GM21367 (cell line): ENCODE data around the gene ZC2HC1B.
"Not testable (repeated sequence)": the region's sequence is repeated elsewhere in the genome, so short reads cannot be mapped to it uniquely, and the experiment has no call there.

Source experiments
- ATAC-seq: cut with Tn5 transposase; IDR thresholded peaks from one replicate; pipeline ENCODE4 v1.9.1; 2021; ENCODE audit not compliant: unreplicated experiment

Gene ZC2HC1B, protein sequence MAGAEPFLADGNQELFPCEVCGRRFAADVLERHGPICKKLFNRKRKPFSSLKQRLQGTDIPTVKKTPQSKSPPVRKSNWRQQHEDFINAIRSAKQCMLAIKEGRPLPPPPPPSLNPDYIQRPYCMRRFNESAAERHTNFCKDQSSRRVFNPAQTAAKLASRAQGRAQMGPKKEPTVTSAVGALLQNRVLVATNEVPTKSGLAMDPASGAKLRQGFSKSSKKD

DNA sequence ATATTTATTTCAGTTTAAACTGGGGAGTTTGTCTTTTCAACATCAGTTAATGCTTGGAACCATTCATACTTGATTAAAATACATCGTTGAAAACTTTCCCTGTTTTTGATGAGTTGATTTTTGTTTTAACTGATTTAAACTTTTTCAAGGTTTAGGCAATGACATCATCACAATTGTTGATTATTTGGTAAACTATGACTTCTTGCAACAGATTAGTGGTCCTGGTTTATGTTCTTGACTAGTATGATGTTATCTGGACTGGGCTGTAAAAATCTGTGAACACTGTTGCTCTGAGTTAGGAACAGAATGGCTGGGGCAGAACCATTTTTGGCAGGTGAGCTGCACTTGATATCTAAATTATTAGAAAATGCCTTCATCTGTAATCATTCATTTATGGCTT lies at the start of gene ZC2HC1B:
ZC2HC1B (plus strand) TSS at position 241 of the 400 bp plus-strand sequence; CDS start at position 307, 66 bp downstream.
- ATAC-seq: no peak

DNA sequence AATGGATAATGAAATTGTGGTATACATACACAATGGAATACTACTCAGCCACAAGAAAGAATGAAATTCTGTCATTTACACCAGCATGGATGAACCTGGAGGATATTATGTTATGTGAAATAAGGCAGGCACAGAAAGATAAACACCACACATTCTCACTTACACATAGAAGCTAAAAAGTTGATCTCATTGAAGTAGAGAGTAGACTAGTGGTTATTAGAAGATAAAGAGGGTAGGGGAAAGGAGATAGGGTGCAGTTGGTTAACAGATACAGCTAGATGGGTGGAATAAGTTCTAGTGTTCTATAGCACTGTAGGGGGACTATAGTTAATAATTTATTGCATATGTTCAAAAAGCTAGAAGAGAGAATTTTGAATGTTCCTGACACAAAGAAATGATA lies 46.7 kb upstream of the ZC2HC1B start:
- ATAC-seq: no peak

GRCh38 chr6:143821359-143821758 lies 42.9 kb upstream of the ZC2HC1B start:
- ATAC-seq: no peak

DNA sequence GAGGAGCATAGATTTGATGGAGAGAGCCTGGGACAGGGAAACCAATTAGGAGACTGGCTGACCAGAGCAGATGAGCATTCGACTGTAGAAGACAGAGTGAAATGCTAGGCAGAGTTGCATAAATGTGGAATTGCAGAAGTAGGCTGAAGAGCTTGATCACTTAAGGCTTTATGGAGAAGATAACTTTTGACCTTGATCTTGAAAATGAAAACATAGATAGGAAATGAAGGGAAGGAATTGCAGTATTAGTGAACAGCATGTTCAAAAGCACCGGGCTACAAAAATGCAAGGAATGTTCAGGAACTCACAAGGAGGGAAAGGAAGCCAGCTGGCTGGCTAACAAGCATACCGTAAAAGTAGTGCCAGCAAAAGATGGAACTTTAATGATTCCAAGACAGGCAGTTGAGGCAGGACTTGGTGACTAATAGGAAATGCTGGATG lies 41.7 kb upstream of the ZC2HC1B start:
- ATAC-seq: no peak

GRCh38 chr6:143823548-143823947 lies 40.7 kb upstream of the ZC2HC1B start:
- ATAC-seq: no peak

GRCh38 chr6:143828572-143828971 lies 35.7 kb upstream of the ZC2HC1B start:
- ATAC-seq: no peak

- ATAC-seq: no peak
Observed at GRCh38 chr6:143836150-143836549, 28.1 kb upstream of the ZC2HC1B start.

GRCh38 chr6:143838395-143838794 lies 25.9 kb upstream of the ZC2HC1B start:
- no peak for ATAC-seq

GRCh38 chr6:143839196-143839595 lies 25.1 kb upstream of the ZC2HC1B start:
- no peak for ATAC-seq

- ATAC-seq: no peak
Observed at GRCh38 chr6:143840595-143841265, 23.5 kb upstream of the ZC2HC1B start.

DNA sequence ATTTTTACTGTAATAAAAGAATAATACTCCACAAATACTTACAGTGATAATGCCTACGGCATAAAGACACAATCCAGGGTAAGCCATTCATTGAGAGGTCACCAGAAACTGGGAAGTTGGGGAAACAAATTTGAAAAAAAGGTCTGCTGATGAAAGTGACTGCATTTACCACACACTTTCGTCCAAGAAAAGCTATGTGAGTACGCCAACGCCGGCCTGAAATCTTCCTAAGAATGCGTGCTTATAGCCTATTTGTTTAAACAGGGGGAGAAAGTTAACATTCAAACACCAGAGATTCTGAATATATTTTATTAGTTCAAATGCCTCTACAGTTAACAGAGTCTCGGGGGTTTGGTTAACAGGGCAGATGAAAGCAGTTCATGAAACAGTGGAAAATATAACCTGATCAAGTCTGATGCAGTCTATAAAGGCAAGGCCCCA lies 21.8 kb upstream of the ZC2HC1B start:
- peak; percentile 14 for ATAC-seq

GRCh38 chr6:143842902-143843676 lies 21.2 kb upstream of the ZC2HC1B start, which contains the start of gene LTV1:
Gene LTV1 (plus strand): TSS chr6:143843338. CDS start chr6:143843478, 140 bp downstream.
- ATAC-seq: peak; percentile 100

DNA sequence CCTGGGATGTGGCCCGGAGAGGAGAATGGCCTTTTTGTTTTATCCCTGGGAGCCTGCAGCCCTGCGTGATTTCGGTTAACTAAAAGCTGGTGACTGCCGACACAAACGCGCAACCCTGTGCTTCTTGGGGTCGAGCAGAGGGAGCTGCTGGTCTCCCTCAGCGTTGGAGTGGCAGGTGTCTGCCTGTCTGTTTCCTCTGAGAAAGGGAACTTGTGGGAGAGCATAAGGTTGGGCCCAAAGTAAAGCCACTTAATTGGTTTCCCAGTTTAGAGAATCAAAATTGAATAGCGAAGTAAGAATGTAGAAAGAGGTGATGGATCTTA lies 20.6 kb upstream of the ZC2HC1B start:
- ATAC-seq: no peak

GRCh38 chr6:143844006-143844405 lies 20.3 kb upstream of the ZC2HC1B start:
- ATAC-seq: no peak

- ATAC-seq: no peak
Observed at GRCh38 chr6:143845033-143845432, 19.2 kb upstream of the ZC2HC1B start.

DNA sequence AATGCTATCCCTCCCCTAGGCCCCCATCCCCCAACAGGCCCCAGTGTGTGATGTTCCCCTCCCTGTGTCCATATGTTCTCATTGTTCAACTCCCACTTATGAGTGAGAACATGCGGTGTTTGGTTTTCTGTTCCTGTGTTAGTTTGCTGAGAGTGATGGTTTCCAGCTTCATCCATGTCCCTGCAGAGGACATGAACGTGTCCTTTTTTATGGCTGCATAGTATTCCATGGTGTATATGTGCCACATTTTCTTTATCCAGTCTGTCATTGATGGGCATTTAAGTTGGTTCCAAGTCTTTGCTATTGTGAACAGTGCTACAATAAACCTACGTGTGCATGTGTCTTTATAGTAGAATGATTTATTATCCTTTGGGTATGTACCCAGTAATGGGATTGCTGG lies 12.6 kb upstream of the ZC2HC1B start:
- ATAC-seq: not testable (repeated sequence)

DNA sequence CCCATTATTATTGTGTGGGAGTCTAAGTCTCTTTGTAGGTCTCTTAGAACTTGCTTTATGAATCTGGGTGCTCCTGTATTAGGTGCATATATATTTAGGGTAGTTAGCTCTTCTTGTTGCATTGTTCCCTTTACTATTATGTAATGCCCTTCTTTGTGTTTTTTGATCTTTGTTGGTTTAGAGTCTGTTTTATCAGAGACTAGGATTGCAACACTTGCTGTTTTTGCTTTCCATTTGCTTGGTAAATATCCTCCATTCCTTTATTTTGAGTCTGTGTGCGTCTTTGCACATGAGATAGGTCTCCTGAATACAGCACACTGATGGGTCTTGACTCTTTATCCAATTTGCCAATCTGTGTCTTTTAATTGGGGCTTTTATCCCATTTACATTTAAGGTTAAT lies 9.2 kb upstream of the ZC2HC1B start:
- ATAC-seq: not testable (repeated sequence)

- not testable (repeated sequence) for ATAC-seq
Observed at GRCh38 chr6:143856762-143857161, 7.5 kb upstream of the ZC2HC1B start.

GRCh38 chr6:143857651-143858050 lies 6.6 kb upstream of the ZC2HC1B start:
- no peak for ATAC-seq

- ATAC-seq: no peak
Observed at GRCh38 chr6:143859891-143860660, 4.2 kb upstream of the ZC2HC1B start.

DNA sequence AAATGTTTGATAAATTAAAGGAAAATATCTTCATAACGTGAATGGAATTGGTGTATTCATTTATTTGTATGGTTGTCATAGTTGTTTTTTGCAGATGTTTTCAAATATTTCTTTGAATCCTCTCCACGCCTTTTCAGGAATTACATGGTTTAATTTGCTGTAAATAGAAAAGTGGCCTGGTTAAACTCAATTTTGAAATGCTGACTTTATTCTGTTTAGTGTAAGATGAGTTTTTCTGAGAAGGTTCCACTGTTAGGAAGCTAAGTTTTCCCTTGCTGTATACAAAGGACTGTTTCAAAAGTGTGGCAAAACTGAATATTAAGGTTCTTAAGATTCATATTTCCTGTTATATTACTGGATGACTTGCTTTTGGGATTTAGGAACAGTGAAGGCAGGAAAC lies 503 bp upstream of the ZC2HC1B start:
- no peak for ATAC-seq
